ENCODE results near the gene LIPI.

The LIPI gene

GRCh38 chr21:14243461-14243860 lies 32.7 kb upstream of the LIPI start:
- TF ChIP-seq CTCF (IDR thresholded peaks at IDR 0.05; ENCODE audit: insufficient read depth, missing control alignments) = no peak
- FAIRE-seq (no peak), DNase-seq (ENCODE audit: insufficient read length, low spot score) (no peak)

- no peak for TF ChIP-seq CTCF (IDR thresholded peaks at IDR 0.05; ENCODE audit: insufficient read depth, missing control alignments)
- FAIRE-seq = no peak
Observed at GRCh38 chr21:14241297-14241696, 30.5 kb upstream of the LIPI start.

GRCh38 chr21:14239281-14239680 lies 28.5 kb upstream of the LIPI start:
- no peak for TF ChIP-seq CTCF (IDR thresholded peaks at IDR 0.05; ENCODE audit: insufficient read depth, missing control alignments)
- DNase-seq (ENCODE audit: insufficient read length, low spot score) (no peak), FAIRE-seq (no peak)

More at GRCh38 chr21:14241297-14241696, 30.5 kb upstream of the LIPI start:
- DNase-seq (ENCODE audit: insufficient read length, low spot score) = no peak

- no peak for TF ChIP-seq CTCF (IDR thresholded peaks at IDR 0.05; ENCODE audit: insufficient read depth, missing control alignments)
- no peak for FAIRE-seq
Observed at GRCh38 chr21:14236180-14236579, 25.4 kb upstream of the LIPI start.

DNA sequence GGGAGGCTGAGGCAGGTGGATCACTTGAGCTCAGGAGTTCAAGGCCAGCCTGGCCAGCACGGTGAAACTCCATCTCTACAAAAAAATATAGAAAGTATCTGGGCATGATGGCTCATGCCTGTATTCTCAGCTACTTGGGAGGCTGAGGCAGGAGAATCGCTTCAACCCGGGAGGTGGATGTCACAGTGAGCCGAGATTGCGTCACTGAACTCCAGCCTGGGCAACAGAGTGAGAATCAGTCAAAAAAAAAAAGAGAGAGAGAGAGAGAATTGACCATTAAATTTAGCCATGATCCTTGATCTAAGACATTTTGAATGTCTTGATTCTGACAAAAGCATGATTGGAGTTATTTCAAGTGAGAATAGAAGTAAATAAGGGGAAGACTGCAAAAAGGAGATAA lies 24.3 kb upstream of the LIPI start:
- FAIRE-seq (no peak), DNase-seq (ENCODE audit: insufficient read length, low spot score) (no peak)
- no peak for TF ChIP-seq CTCF (IDR thresholded peaks at IDR 0.05; ENCODE audit: insufficient read depth, missing control alignments)

More at GRCh38 chr21:14236180-14236579, 25.4 kb upstream of the LIPI start:
- DNase-seq (ENCODE audit: insufficient read length, low spot score) = no peak

GRCh38 chr21:14229399-14229798 lies 18.6 kb upstream of the LIPI start:
- no peak for TF ChIP-seq CTCF (IDR thresholded peaks at IDR 0.05; ENCODE audit: insufficient read depth, missing control alignments)
- no peak for FAIRE-seq
- no peak for DNase-seq (ENCODE audit: insufficient read length, low spot score)

DNA sequence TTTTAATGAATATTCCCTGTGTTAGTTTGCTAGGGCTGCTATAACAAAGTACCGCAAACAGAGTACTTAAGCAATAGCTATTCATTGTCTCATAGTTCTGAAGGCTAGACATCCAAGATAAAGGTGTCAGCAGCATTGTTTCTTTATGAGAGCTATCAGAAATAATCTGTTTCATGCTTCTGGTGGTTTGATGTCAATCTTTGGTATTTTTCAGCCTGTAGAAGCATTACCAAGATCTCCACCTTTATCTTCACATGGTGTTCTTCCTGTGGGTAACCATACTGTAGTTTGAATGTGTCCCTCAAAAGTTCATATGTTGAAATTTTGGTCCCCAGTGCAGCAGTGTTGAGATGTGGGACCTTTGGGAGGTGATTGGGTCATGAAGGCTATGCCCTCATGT lies 12.6 kb upstream of the LIPI start:
- no peak for TF ChIP-seq CTCF (IDR thresholded peaks at IDR 0.05; ENCODE audit: insufficient read depth, missing control alignments)
- no peak for FAIRE-seq
- DNase-seq (ENCODE audit: insufficient read length, low spot score) = no peak

Measured in D721Med (cell line).